ENCODE results near the gene ERC2. TPM values are rescaled to one million over a fixed set of nuclear protein-coding genes. Genes with fewer than 3 reads are reported as not detected.
"Not testable (repeated sequence)": the region's sequence is repeated elsewhere in the genome, so short reads cannot be mapped to it uniquely, and the experiment has no call there.

ERC2 gene
- total RNA-seq, 1 donor from 2014 or later, result 7.4 TPM

GRCh38 chr3:56269755-56270535, 198.3 kb downstream of the ERC2 start:
- no peaks in the 10 kb centered on the region for H3K36me3 ChIP-seq (ENCODE audit: insufficient read depth, low read length)
- H3K9ac ChIP-seq (ENCODE audit: low read length), result no peak overlapping the region
- H3K9me3 ChIP-seq (ENCODE audit: insufficient read depth, low read depth, low read length), result no peaks in the 10 kb centered on the region
- TF ChIP-seq CTCF (IDR thresholded peaks at IDR 0.05; ENCODE audit: insufficient read depth, low read depth, low read length), result no peak
- TF ChIP-seq EZH2 (IDR thresholded peaks at IDR 0.05; ENCODE audit: insufficient read depth, low read length), result no peak
- peaks cover 3% of the 10 kb centered on the region for H3K4me1 ChIP-seq (ENCODE audit: insufficient read depth, low read length)
- FAIRE-seq (no peak), DNase-seq (ENCODE audit: low read depth) (peak; percentile 48)
- Mint-ChIP-seq H3K4me3 (ENCODE audit: unreplicated experiment) (no peak overlapping the region), H3K27ac (ENCODE audit: unreplicated experiment) (no peak overlapping the region), H3K9me3 (ENCODE audit: unreplicated experiment) (no peaks in the 10 kb centered on the region), H3K27me3 (ENCODE audit: low read depth, unreplicated experiment) (no peaks in the 10 kb centered on the region), H3K4me1 (ENCODE audit: low read depth, unreplicated experiment) (peaks cover 3% of the 10 kb centered on the region), H3K36me3 (ENCODE audit: low read depth, unreplicated experiment) (no peaks in the 10 kb centered on the region)
- no peak overlapping the region for H3K4me3 ChIP-seq (ENCODE audit: insufficient read depth, low read depth, low read length)
- H2AFZ ChIP-seq (ENCODE audit: low read depth, low read length), result no peak overlapping the region
- H3K4me2 ChIP-seq (ENCODE audit: low read length), result no peak overlapping the region
- no peaks in the 10 kb centered on the region for H4K20me1 ChIP-seq (ENCODE audit: insufficient read depth, low read length)
- no peaks in the 10 kb centered on the region for H3K79me2 ChIP-seq (ENCODE audit: insufficient read depth, low read length)
- no peaks in the 10 kb centered on the region for H3K27me3 ChIP-seq (ENCODE audit: insufficient read depth, low read length)
- H3K27ac ChIP-seq (ENCODE audit: low read depth, low read length), result no peak overlapping the region

GRCh38 chr3:56268616-56269383, 199.5 kb downstream of the ERC2 start:
- Mint-ChIP-seq H3K27me3 (ENCODE audit: low read depth, unreplicated experiment) (no peaks in the 10 kb centered on the region), H3K9me3 (ENCODE audit: unreplicated experiment) (no peaks in the 10 kb centered on the region), H3K4me3 (ENCODE audit: unreplicated experiment) (no peak overlapping the region), H3K36me3 (ENCODE audit: low read depth, unreplicated experiment) (no peaks in the 10 kb centered on the region), H3K4me1 (ENCODE audit: low read depth, unreplicated experiment) (peaks cover 3% of the 10 kb centered on the region), H3K27ac (ENCODE audit: unreplicated experiment) (no peak overlapping the region)
- Histone ChIP-seq H3K79me2 (ENCODE audit: insufficient read depth, low read length) (no peaks in the 10 kb centered on the region), H3K4me3 (ENCODE audit: insufficient read depth, low read depth, low read length) (no peak overlapping the region), H3K4me1 (ENCODE audit: insufficient read depth, low read length) (peaks cover 3% of the 10 kb centered on the region), H3K27me3 (ENCODE audit: insufficient read depth, low read length) (no peaks in the 10 kb centered on the region), H3K9me3 (ENCODE audit: insufficient read depth, low read depth, low read length) (no peaks in the 10 kb centered on the region), H3K9ac (ENCODE audit: low read length) (no peak overlapping the region), H3K36me3 (ENCODE audit: insufficient read depth, low read length) (no peaks in the 10 kb centered on the region), H3K27ac (ENCODE audit: low read depth, low read length) (no peak overlapping the region), H3K4me2 (ENCODE audit: low read length) (no peak overlapping the region), H2AFZ (ENCODE audit: low read depth, low read length) (no peak overlapping the region), H4K20me1 (ENCODE audit: insufficient read depth, low read length) (no peaks in the 10 kb centered on the region)
- FAIRE-seq (no peak), DNase-seq (ENCODE audit: low read depth) (no peak)
- no peak for TF ChIP-seq EZH2 (IDR thresholded peaks at IDR 0.05; ENCODE audit: insufficient read depth, low read length)
- no peak for TF ChIP-seq CTCF (IDR thresholded peaks at IDR 0.05; ENCODE audit: insufficient read depth, low read depth, low read length)

DNA sequence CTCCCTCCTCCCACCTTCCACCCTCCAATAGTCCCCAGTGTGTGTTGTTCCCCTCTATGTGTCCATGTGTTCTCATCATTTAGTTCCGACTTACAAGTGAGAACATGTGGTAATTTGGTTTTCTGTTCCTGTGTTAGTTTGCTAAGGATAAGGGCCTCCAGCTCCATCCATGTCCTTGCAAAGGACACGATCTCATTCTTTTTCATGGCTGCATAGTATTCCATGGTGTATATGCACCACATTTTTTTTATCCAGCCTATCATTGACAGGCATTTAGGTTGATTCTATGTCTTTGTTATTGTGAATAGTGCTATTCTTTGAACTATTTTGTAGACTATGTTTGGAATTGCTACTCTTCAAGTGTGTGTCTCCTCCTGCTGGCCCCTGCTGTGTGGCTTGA, 206.4 kb downstream of the ERC2 start:
- H3K4me1 Mint-ChIP-seq (ENCODE audit: low read depth, unreplicated experiment); H3K27ac ChIP-seq (ENCODE audit: low read depth, low read length); H3K9ac ChIP-seq (ENCODE audit: low read length); H3K36me3 ChIP-seq (ENCODE audit: insufficient read depth, low read length); H3K9me3 Mint-ChIP-seq (ENCODE audit: unreplicated experiment); H3K4me1 ChIP-seq (ENCODE audit: insufficient read depth, low read length); H3K4me3 ChIP-seq (ENCODE audit: insufficient read depth, low read depth, low read length); H2AFZ ChIP-seq (ENCODE audit: low read depth, low read length); H3K36me3 Mint-ChIP-seq (ENCODE audit: low read depth, unreplicated experiment); H3K27me3 Mint-ChIP-seq (ENCODE audit: low read depth, unreplicated experiment); H3K27me3 ChIP-seq (ENCODE audit: insufficient read depth, low read length); FAIRE-seq; H3K9me3 ChIP-seq (ENCODE audit: insufficient read depth, low read depth, low read length); H3K4me3 Mint-ChIP-seq (ENCODE audit: unreplicated experiment); H4K20me1 ChIP-seq (ENCODE audit: insufficient read depth, low read length); H3K79me2 ChIP-seq (ENCODE audit: insufficient read depth, low read length); H3K27ac Mint-ChIP-seq (ENCODE audit: unreplicated experiment); DNase-seq (ENCODE audit: low read depth); H3K4me2 ChIP-seq (ENCODE audit: low read length): not testable (repeated sequence)

Data from astrocyte (in vitro differentiated cells and primary cell).